Body of pancreas (tissue), 4 donors: ENCODE measurements around the gene SLC50A1. TPM values are rescaled to one million over a fixed set of nuclear protein-coding genes. Genes with fewer than 3 reads are reported as not detected.

ENCODE experiments used
- ATAC-seq: fragments of 150-250 bp; one replicate; pipeline ENCODE4 v1.9.1; 2016
- DNase-seq, 4 donors: peaks; one replicate each; pipeline ENCODE4 v3.0.0-alpha.2; 2019
- H3K27ac ChIP-seq, 4 donors: fragments of 200-600 bp; sonication (generic); 1 replicate in 3 of 4; 2 replicates in 1 of 4; pipeline versions ENCODE4 v1.5.1 to v1.6.1; 2016 to 2019; ENCODE audit warnings: mild to moderate bottlenecking in 1 of 4, mixed read lengths in 1 of 4, moderate library complexity in 1 of 4
- H3K27me3 ChIP-seq, 2 donors: fragments of 200-600 bp; sonication (generic); one replicate each; pipeline ENCODE4 v1.6.0; 2016; ENCODE audit warnings: mild to moderate bottlenecking in 1 of 2
- H3K36me3 ChIP-seq, 2 donors: fragments of 200-600 bp; sonication (generic); replicated peaks in 1 of 2; 2 replicates each; pipeline ENCODE4 v1.5.1; 2016; ENCODE audit warnings: low read depth in 2 of 2; ENCODE audit not compliant: insufficient read depth in 1 of 2
- H3K4me1 ChIP-seq: fragments of 200-600 bp; sonication (generic); one replicate; pipeline ENCODE4 v1.6.0; 2016
- H3K4me3 ChIP-seq, 2 donors: fragments of 200-600 bp; sonication (generic); 1 replicate in 1 of 2; 2 replicates in 1 of 2; pipeline ENCODE4 v1.5.1; 2016 to 2019
- H3K9me3 ChIP-seq, 3 donors: fragments of 200-600 bp; sonication (generic); 1 replicate in 2 of 3; 2 replicates in 1 of 3; pipeline ENCODE4 v1.5.1; 2016
- POLR2A ChIP-seq, 3 donors: fragments of 450-650 bp; IDR thresholded peaks; one replicate each; pipeline ENCODE4 v1.6.1; 2016; ENCODE audit warnings: antibody characterized with exemption in 3 of 3, mild to moderate bottlenecking in 2 of 3
- WGBS, 2 donors: methylation state at CpG; one replicate each; pipeline ENCODE4 v1.1.5; 2017; 5-methylcytosine and 5-hydroxymethylcytosine counted together
- intact Hi-C: fragments of 100-400 bp; cut with DNase I; formaldehyde crosslinking; loops from one replicate; pipeline ENCODE4 v1.15.1; 2023
- total RNA-seq, 2 donors: library from RNA; depleted of rRNA; stranded (reverse); fragments of >200 nt; gene quantifications; one replicate each; pipeline ENCODE4 v1.1.0, GENCODE V29; 2016
- TF ChIP-seq, protein P1 (sequence below), 7 experiments: fragments of 450-650 bp in 4 of 7; fragments of 200-600 bp in 3 of 7; sonication (generic) in 3 of 7; IDR thresholded peaks; one replicate each; pipeline ENCODE4 v1.5.1; 2016 to 2019; ENCODE audit warnings: antibody characterized with exemption in 7 of 7

Gene SLC50A1
- total RNA-seq, 2 donors from 2014 or later: 13.7 to 25.7 TPM

GRCh38 chr1:155136748-155137147, 1.1 kb downstream of the SLC50A1 start:
- no peaks in the 10 kb centered on the region for H3K9me3 ChIP-seq
- ATAC-seq: no peak
- H3K27ac ChIP-seq: peak overlapping the region; percentile 29 to 99 (median 96)
- intact Hi-C loops: no loop called here
- H3K4me3 ChIP-seq: no peak overlapping the region
- TF ChIP-seq, protein P1, sequence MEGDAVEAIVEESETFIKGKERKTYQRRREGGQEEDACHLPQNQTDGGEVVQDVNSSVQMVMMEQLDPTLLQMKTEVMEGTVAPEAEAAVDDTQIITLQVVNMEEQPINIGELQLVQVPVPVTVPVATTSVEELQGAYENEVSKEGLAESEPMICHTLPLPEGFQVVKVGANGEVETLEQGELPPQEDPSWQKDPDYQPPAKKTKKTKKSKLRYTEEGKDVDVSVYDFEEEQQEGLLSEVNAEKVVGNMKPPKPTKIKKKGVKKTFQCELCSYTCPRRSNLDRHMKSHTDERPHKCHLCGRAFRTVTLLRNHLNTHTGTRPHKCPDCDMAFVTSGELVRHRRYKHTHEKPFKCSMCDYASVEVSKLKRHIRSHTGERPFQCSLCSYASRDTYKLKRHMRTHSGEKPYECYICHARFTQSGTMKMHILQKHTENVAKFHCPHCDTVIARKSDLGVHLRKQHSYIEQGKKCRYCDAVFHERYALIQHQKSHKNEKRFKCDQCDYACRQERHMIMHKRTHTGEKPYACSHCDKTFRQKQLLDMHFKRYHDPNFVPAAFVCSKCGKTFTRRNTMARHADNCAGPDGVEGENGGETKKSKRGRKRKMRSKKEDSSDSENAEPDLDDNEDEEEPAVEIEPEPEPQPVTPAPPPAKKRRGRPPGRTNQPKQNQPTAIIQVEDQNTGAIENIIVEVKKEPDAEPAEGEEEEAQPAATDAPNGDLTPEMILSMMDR (IDR thresholded peaks at IDR 0.05): no peak
- no peak for TF ChIP-seq POLR2A (IDR thresholded peaks at IDR 0.05)
- peak; percentile 27 to 55 (median 42) for DNase-seq
- H3K27me3 ChIP-seq: no peaks in the 10 kb centered on the region
- H3K36me3 ChIP-seq: peaks cover 2 to 9% of the 10 kb centered on the region in 2 donors
- H3K4me1 ChIP-seq: peaks cover 70% of the 10 kb centered on the region
- 11 to 33% methylated on average over 3 to 6 of the region's 6 CpGs for WGBS, 2 donors

GRCh38 chr1:155137154-155137949, 1.7 kb downstream of the SLC50A1 start:
- H3K9me3 ChIP-seq: no peaks in the 10 kb centered on the region
- DNase-seq (no peak), ATAC-seq (no peak)
- H3K4me3 ChIP-seq: no peak overlapping the region
- intact Hi-C loops: no loop called here
- WGBS, 2 donors: 81 to 82% methylated on average over 5 to 6 of the region's 6 CpGs
- peaks cover 0 to 9% of the 10 kb centered on the region in 2 donors for H3K36me3 ChIP-seq
- H3K27me3 ChIP-seq: no peaks in the 10 kb centered on the region
- H3K27ac ChIP-seq: peak overlapping the region in 3 of 4 donors; percentile 94 to 99 (median 99)
- peaks cover 64% of the 10 kb centered on the region for H3K4me1 ChIP-seq
- no peak for TF ChIP-seq POLR2A (IDR thresholded peaks at IDR 0.05)
- TF ChIP-seq, protein P1 (IDR thresholded peaks at IDR 0.05): no peak

- no peaks in the 10 kb centered on the region for H3K9me3 ChIP-seq
- intact Hi-C loops: no loop called here
- ATAC-seq (peak; percentile 68), DNase-seq (peak; percentile 87 to 91 (median 88))
- no peaks in the 10 kb centered on the region for H3K36me3 ChIP-seq
- TF ChIP-seq, protein P1 (IDR thresholded peaks at IDR 0.05): no peak
- TF ChIP-seq POLR2A (IDR thresholded peaks at IDR 0.05): peak in 2 of 3 donors; percentile 69 to 85
- peak within 1 kb of the TSS; percentile 37 to 65 for H3K4me3 ChIP-seq
- H3K4me1 ChIP-seq: peaks cover 37% of the 10 kb centered on the region
- 0 to 1% methylated on average over 34 to 41 of the region's 42 CpGs for WGBS, 2 donors
- peak within 1 kb of the TSS; percentile 80 to 90 (median 87) for H3K27ac ChIP-seq
- H3K27me3 ChIP-seq: no peaks in the 10 kb centered on the region
Observed at GRCh38 chr1:155139895-155140629, 4.4 kb downstream of the SLC50A1 start, which contains the start of gene DPM3. Gene DPM3 (minus strand): TSS chr1:155140531. CDS start chr1:155140240, 291 bp downstream.

DNA sequence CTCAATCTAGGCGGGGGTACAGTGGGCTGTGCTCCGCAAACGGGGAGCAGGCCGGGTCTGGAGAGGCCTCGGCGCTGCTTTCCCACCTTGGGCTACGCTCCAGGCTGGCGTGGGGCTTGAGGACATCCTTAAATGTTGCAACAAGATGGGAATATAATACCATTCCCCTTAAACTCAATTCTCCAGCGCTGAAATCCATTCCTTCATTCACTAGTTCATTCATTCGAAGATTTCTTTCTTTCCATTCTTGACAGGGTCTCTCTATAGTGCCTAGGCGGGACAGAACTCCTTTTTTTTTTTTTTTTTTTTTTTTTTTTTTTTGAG, 4.9 kb downstream of the SLC50A1 start:
- H3K27me3 ChIP-seq: no peaks in the 10 kb centered on the region
- H3K36me3 ChIP-seq: no peaks in the 10 kb centered on the region
- no peak for ATAC-seq
- peak overlapping the region; percentile 37 to 65 for H3K4me3 ChIP-seq
- H3K4me1 ChIP-seq: peaks cover 33% of the 10 kb centered on the region
- intact Hi-C loops: no loop called here
- no peak for DNase-seq
- WGBS, 2 donors: 4 to 6% methylated on average over 7 to 11 of the region's 11 CpGs
- TF ChIP-seq, protein P1 (IDR thresholded peaks at IDR 0.05): no peak
- no peak for TF ChIP-seq POLR2A (IDR thresholded peaks at IDR 0.05)
- H3K9me3 ChIP-seq: no peaks in the 10 kb centered on the region
- H3K27ac ChIP-seq: peak overlapping the region in 3 of 4 donors; percentile 80 to 90 (median 90)
